Esophagus (tissue), 2 donors: ENCODE measurements around the gene TBX15. TPM values are rescaled to one million over a fixed set of nuclear protein-coding genes. Genes with fewer than 3 reads are reported as not detected.

Source experiments
- H3K27ac ChIP-seq, 2 donors: one replicate each; pipeline ENCODE4 v1.5.1; 2013; ENCODE audit warnings: low read depth in 2 of 2, mild to moderate bottlenecking in 2 of 2, inconsistent platforms in 1 of 2, low read length in 1 of 2, moderate library complexity in 1 of 2
- H3K27me3 ChIP-seq, 2 donors: one replicate each; pipeline ENCODE4 v1.6.1; 2013; ENCODE audit warnings: low read length in 2 of 2, control low read depth in 1 of 2, mild to moderate bottlenecking in 1 of 2; ENCODE audit not compliant: insufficient read depth in 2 of 2, control insufficient read depth in 1 of 2
- H3K36me3 ChIP-seq, 2 donors: one replicate each; pipeline ENCODE4 v1.6.1; 2013; ENCODE audit warnings: low read length in 1 of 2; ENCODE audit not compliant: control insufficient read depth in 2 of 2, insufficient read depth in 2 of 2
- H3K4me1 ChIP-seq, 2 donors: one replicate each; pipeline ENCODE4 v1.6.1; 2013; ENCODE audit warnings: low read length in 1 of 2; ENCODE audit not compliant: control insufficient read depth in 2 of 2, insufficient read depth in 2 of 2
- H3K4me3 ChIP-seq, 2 donors: one replicate each; pipeline ENCODE4 v1.5.1; 2013; ENCODE audit warnings: low read length in 2 of 2, mild to moderate bottlenecking in 2 of 2, low read depth in 1 of 2, moderate library complexity in 1 of 2
- H3K9me3 ChIP-seq, 2 donors: one replicate each; pipeline ENCODE4 v1.6.1; 2013; ENCODE audit warnings: mild to moderate bottlenecking in 2 of 2, low read depth in 1 of 2, low read length in 1 of 2, moderate library complexity in 1 of 2; ENCODE audit not compliant: control insufficient read depth in 2 of 2, insufficient read depth in 1 of 2
- WGBS, 2 donors: extraction: QIAGEN DNeasy Blood & Tissue Kit; methylation state at CpG; one replicate each; pipeline ENCODE4 v1.1.7; 2013; 5-methylcytosine and 5-hydroxymethylcytosine counted together
- polyA plus RNA-seq, 2 donors: library from polyadenylated mRNA; stranded (reverse); fragments of 200-250 nt; gene quantifications; one replicate each; pipeline ENCODE4 v1.2.3, GENCODE V29; 2013
- donor health status: healthy with polysubstance abuse.
- donor health status: Bipolar disorder and iron deficiency.

TBX15 gene
- polyA plus RNA-seq, 2 donors = 0.02 TPM; not detected in 1

GRCh38 chr1:118982266-118982665 is 5.9 kb downstream of the TBX15 start:
- H3K27ac ChIP-seq = no peak overlapping the region
- H3K9me3 ChIP-seq = peaks cover 9 to 10% of the 10 kb centered on the region in 2 donors
- 42 to 65% methylated on average over 6 of the region's 6 CpGs for WGBS, 2 donors
- H3K27me3 ChIP-seq = peaks cover 20 to 49% of the 10 kb centered on the region in 2 donors
- no peak overlapping the region for H3K4me3 ChIP-seq
- peaks cover 6 to 15% of the 10 kb centered on the region in 2 donors for H3K4me1 ChIP-seq
- no peaks in the 10 kb centered on the region for H3K36me3 ChIP-seq

- Histone ChIP-seq H3K4me3 (no peak overlapping the region), H3K27me3 (peaks cover 17 to 41% of the 10 kb centered on the region in 2 donors), H3K36me3 (no peaks in the 10 kb centered on the region), H3K4me1 (peaks cover 3 to 10% of the 10 kb centered on the region in 2 donors), H3K9me3 (peaks cover 7 to 9% of the 10 kb centered on the region in 2 donors), H3K27ac (no peak overlapping the region)
- WGBS, 2 donors = 30 to 42% methylated on average over 1 of the region's 1 CpG
Measured at GRCh38 chr1:118981436-118981835, 6.7 kb downstream of the TBX15 start.

GRCh38 chr1:118979754-118980575 is 8.2 kb downstream of the TBX15 start:
- H3K4me3 ChIP-seq = no peak overlapping the region
- H3K27me3 ChIP-seq = peaks cover 20 to 28% of the 10 kb centered on the region in 2 donors
- H3K4me1 ChIP-seq = peaks cover 3 to 9% of the 10 kb centered on the region in 2 donors
- H3K27ac ChIP-seq = no peak overlapping the region
- peaks cover 6 to 9% of the 10 kb centered on the region in 2 donors for H3K9me3 ChIP-seq
- no peaks in the 10 kb centered on the region for H3K36me3 ChIP-seq
- 10 to 17% methylated on average over 48 to 59 of the region's 59 CpGs for WGBS, 2 donors

- no peak overlapping the region for H3K4me3 ChIP-seq
- peaks cover 24 to 25% of the 10 kb centered on the region in 2 donors for H3K27me3 ChIP-seq
- H3K9me3 ChIP-seq = peaks cover 6 to 9% of the 10 kb centered on the region in 2 donors
- peaks cover 2 to 3% of the 10 kb centered on the region in 2 donors for H3K4me1 ChIP-seq
- H3K36me3 ChIP-seq = no peaks in the 10 kb centered on the region
- H3K27ac ChIP-seq = no peak overlapping the region
- 14 to 16% methylated on average over 23 of the region's 23 CpGs for WGBS, 2 donors
Measured at GRCh38 chr1:118978914-118979701, 9.0 kb downstream of the TBX15 start.

- Histone ChIP-seq H3K27me3 (peaks cover 12 to 19% of the 10 kb centered on the region in 2 donors), H3K36me3 (no peaks in the 10 kb centered on the region), H3K4me3 (no peak overlapping the region), H3K9me3 (peaks cover 0 to 2% of the 10 kb centered on the region in 2 donors), H3K27ac (no peak overlapping the region), H3K4me1 (peaks cover 0 to 3% of the 10 kb centered on the region in 2 donors)
- 69 to 80% methylated on average over 2 of the region's 2 CpGs for WGBS, 2 donors
Measured at GRCh38 chr1:118977600-118977999, 10.5 kb downstream of the TBX15 start.

- Histone ChIP-seq H3K36me3 (no peaks in the 10 kb centered on the region), H3K9me3 (no peaks in the 10 kb centered on the region), H3K4me3 (no peak overlapping the region), H3K27me3 (peaks cover 6 to 10% of the 10 kb centered on the region in 2 donors), H3K27ac (no peak overlapping the region), H3K4me1 (peaks cover 0 to 3% of the 10 kb centered on the region in 2 donors)
- 44 to 50% methylated on average over 4 of the region's 4 CpGs for WGBS, 2 donors
Measured at GRCh38 chr1:118974661-118975060, 13.5 kb downstream of the TBX15 start.

- no peak overlapping the region for H3K27ac ChIP-seq
- H3K9me3 ChIP-seq = no peaks in the 10 kb centered on the region
- no peak overlapping the region for H3K4me3 ChIP-seq
- 62 to 73% methylated on average over 5 of the region's 5 CpGs for WGBS, 2 donors
- H3K36me3 ChIP-seq = no peaks in the 10 kb centered on the region
- no peaks in the 10 kb centered on the region for H3K4me1 ChIP-seq
- peaks cover 2 to 10% of the 10 kb centered on the region in 2 donors for H3K27me3 ChIP-seq
Measured at GRCh38 chr1:118973531-118974137, 14.5 kb downstream of the TBX15 start.

- Histone ChIP-seq H3K9me3 (no peaks in the 10 kb centered on the region), H3K27me3 (peaks cover 2 to 10% of the 10 kb centered on the region in 2 donors), H3K4me3 (no peak overlapping the region), H3K4me1 (no peaks in the 10 kb centered on the region), H3K36me3 (no peaks in the 10 kb centered on the region), H3K27ac (no peak overlapping the region)
- 78 to 80% methylated on average over 1 of the region's 1 CpG for WGBS, 2 donors
Measured at GRCh38 chr1:118973032-118973431, 15.1 kb downstream of the TBX15 start.

GRCh38 chr1:118970451-118970850 is 17.7 kb downstream of the TBX15 start:
- no peaks in the 10 kb centered on the region for H3K4me1 ChIP-seq
- WGBS, 2 donors = 76% methylated on average over 2 of the region's 2 CpGs
- H3K27me3 ChIP-seq = peaks cover 2 to 7% of the 10 kb centered on the region in 2 donors
- H3K4me3 ChIP-seq = no peak overlapping the region
- H3K27ac ChIP-seq = no peak overlapping the region
- no peaks in the 10 kb centered on the region for H3K36me3 ChIP-seq
- no peaks in the 10 kb centered on the region for H3K9me3 ChIP-seq
